ENCODE data around the gene NPAS2. TPM values are rescaled to one million over a fixed set of nuclear protein-coding genes. Genes with fewer than 3 reads are reported as not detected.

The NPAS2 gene
- polyA plus RNA-seq, 1 of the 3 experiments (the other 2 are of a cell fraction), result 58.5 TPM

DNA sequence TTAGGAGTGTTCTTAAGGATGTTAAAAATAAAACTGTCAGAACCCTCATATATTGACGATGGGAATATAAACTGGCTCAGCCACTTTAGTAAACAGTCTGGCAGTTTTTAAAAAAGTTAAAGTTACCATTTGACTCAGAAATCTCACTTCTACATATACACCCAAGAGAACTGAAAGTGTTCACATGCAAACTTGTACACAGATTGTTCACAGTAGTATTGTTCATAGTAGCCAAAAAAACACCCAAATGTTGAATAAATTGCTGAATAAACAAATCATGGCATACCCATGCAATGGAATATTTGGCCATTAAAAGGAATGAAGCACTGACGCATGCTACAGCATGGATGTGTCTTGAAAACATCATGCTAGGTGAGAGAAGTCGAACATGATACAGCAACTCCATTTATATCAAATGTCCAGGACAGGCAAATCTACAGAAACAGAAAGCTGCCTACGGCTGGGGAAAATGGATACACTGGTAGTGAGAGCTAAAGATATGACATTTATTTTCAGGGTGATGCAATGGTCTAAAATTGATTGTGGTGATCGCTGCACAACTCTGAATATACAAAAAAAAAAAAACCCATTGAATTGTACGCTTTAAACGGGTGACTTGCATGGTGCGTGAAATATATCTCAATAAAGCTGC lies 192.2 kb downstream of the NPAS2 start:
- ChIA-PET CTCF (interaction anchor here (0.6 to 2.1 kb wide), 26 partner anchors 9 to 405 kb away, joined by 3 to 22 read pairs (median 6); partner anchors contain the start of genes RPL31 and TBC1D8), POLR2A (interaction anchor here (1.0 kb wide), 1 partner anchor 10 kb away, joined by 6 read pairs; the partner anchor contains the start of gene RPL31)
- WGBS (ENCODE audit: low lambda C conversion rate), result 64% methylated on average over 8 of the region's 8 CpGs
- DNase-seq, result no peak
- H3K9me2 ChIP-seq, result no peaks in the 10 kb centered on the region
- no peak overlapping the region for H3K9ac ChIP-seq
- H3K27me3 ChIP-seq (ENCODE audit: insufficient read depth), result no peaks in the 10 kb centered on the region
- peak overlapping the region in 1 of 2 experiments; percentile 2; a peak in 1 of 4 replicates for H3K27ac ChIP-seq (ENCODE audit: low read depth in 2 of 2, low read length in 1 of 2)
- H3K4me2 ChIP-seq, result no peak overlapping the region
- peaks cover 13% of the 10 kb centered on the region for H4K20me1 ChIP-seq (ENCODE audit: insufficient read depth)
- H3K9me3 ChIP-seq, result no peaks in the 10 kb centered on the region
- H3K4me3 ChIP-seq (ENCODE audit: low read depth in 2 of 2, low read length in 1 of 2), result no peak overlapping the region
- peaks cover 44 to 51% of the 10 kb centered on the region in 2 experiments for H3K36me3 ChIP-seq (replicated peaks in 1 of 2; ENCODE audit: control insufficient read depth in 1 of 2, insufficient read depth in 2 of 2, low read length in 1 of 2)
- no peak for TF ChIP-seq SMC3 (IDR thresholded peaks at IDR 0.05; ENCODE audit: low read depth, low read length)
- TF ChIP-seq, protein P1, sequence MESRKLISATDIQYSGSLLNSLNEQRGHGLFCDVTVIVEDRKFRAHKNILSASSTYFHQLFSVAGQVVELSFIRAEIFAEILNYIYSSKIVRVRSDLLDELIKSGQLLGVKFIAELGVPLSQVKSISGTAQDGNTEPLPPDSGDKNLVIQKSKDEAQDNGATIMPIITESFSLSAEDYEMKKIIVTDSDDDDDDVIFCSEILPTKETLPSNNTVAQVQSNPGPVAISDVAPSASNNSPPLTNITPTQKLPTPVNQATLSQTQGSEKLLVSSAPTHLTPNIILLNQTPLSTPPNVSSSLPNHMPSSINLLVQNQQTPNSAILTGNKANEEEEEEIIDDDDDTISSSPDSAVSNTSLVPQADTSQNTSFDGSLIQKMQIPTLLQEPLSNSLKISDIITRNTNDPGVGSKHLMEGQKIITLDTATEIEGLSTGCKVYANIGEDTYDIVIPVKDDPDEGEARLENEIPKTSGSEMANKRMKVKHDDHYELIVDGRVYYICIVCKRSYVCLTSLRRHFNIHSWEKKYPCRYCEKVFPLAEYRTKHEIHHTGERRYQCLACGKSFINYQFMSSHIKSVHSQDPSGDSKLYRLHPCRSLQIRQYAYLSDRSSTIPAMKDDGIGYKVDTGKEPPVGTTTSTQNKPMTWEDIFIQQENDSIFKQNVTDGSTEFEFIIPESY (IDR thresholded peaks at IDR 0.05; ENCODE audit: borderline replicate concordance, low read depth), result no peak
- TF ChIP-seq NRF1 (IDR thresholded peaks at IDR 0.05; ENCODE audit: low read depth, low read length), result no peak
- no peaks in the 10 kb centered on the region for H3K79me2 ChIP-seq (ENCODE audit: insufficient read depth)
- no peaks in the 10 kb centered on the region; a peak in 1 of 4 replicates for H3K4me1 ChIP-seq (ENCODE audit: control insufficient read depth in 1 of 2, insufficient read depth in 2 of 2, low read depth in 1 of 2, low read length in 1 of 2)
- H3F3A ChIP-seq (replicated peaks; ENCODE audit: insufficient read depth), result peaks cover 49% of the 10 kb centered on the region
- no peak overlapping the region for H2AFZ ChIP-seq (ENCODE audit: low read depth)

GRCh38 chr2:101012706-101013181 lies 192.8 kb downstream of the NPAS2 start:
- CTCF ChIA-PET, result interaction anchor here (0.6 to 2.1 kb wide), 26 partner anchors 9 to 405 kb away, joined by 3 to 22 read pairs (median 6); partner anchors contain the start of genes RPL31 and TBC1D8
- POLR2A ChIA-PET, result interaction anchor here (1.0 kb wide), 1 partner anchor 11 kb away, joined by 6 read pairs; the partner anchor contains the start of gene RPL31
- H3K27me3 ChIP-seq (ENCODE audit: insufficient read depth), result no peaks in the 10 kb centered on the region
- no peak overlapping the region for H3K27ac ChIP-seq (ENCODE audit: low read depth in 2 of 2, low read length in 1 of 2)
- peak; percentile 45 for DNase-seq
- WGBS (ENCODE audit: low lambda C conversion rate), result 24% methylated on average over 5 of the region's 5 CpGs
- H2AFZ ChIP-seq (ENCODE audit: low read depth), result no peak overlapping the region
- H3K9me3 ChIP-seq, result no peaks in the 10 kb centered on the region
- H3K79me2 ChIP-seq (ENCODE audit: insufficient read depth), result no peaks in the 10 kb centered on the region
- H3K36me3 ChIP-seq (replicated peaks in 1 of 2; ENCODE audit: control insufficient read depth in 1 of 2, insufficient read depth in 2 of 2, low read length in 1 of 2), result peaks cover 39 to 46% of the 10 kb centered on the region in 2 experiments
- H3K9me2 ChIP-seq, result no peaks in the 10 kb centered on the region
- H3K4me1 ChIP-seq (ENCODE audit: control insufficient read depth in 1 of 2, insufficient read depth in 2 of 2, low read depth in 1 of 2, low read length in 1 of 2), result no peaks in the 10 kb centered on the region; a peak in 1 of 4 replicates
- H3F3A ChIP-seq (replicated peaks; ENCODE audit: insufficient read depth), result peaks cover 46% of the 10 kb centered on the region
- H3K4me2 ChIP-seq, result no peak overlapping the region
- no peak overlapping the region for H3K9ac ChIP-seq
- H4K20me1 ChIP-seq (ENCODE audit: insufficient read depth), result peaks cover 13% of the 10 kb centered on the region; the same call in 1 of the 2 replicates
- no peak overlapping the region for H3K4me3 ChIP-seq (ENCODE audit: low read depth in 2 of 2, low read length in 1 of 2)
- TF ChIP-seq GATA2 (CRISPR knock-in tag; IDR thresholded peaks at IDR 0.05), result no peak
- TF ChIP-seq, protein P2, sequence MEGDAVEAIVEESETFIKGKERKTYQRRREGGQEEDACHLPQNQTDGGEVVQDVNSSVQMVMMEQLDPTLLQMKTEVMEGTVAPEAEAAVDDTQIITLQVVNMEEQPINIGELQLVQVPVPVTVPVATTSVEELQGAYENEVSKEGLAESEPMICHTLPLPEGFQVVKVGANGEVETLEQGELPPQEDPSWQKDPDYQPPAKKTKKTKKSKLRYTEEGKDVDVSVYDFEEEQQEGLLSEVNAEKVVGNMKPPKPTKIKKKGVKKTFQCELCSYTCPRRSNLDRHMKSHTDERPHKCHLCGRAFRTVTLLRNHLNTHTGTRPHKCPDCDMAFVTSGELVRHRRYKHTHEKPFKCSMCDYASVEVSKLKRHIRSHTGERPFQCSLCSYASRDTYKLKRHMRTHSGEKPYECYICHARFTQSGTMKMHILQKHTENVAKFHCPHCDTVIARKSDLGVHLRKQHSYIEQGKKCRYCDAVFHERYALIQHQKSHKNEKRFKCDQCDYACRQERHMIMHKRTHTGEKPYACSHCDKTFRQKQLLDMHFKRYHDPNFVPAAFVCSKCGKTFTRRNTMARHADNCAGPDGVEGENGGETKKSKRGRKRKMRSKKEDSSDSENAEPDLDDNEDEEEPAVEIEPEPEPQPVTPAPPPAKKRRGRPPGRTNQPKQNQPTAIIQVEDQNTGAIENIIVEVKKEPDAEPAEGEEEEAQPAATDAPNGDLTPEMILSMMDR (IDR thresholded peaks at IDR 0.05), result peak; percentile 90
- TF ChIP-seq IRF3 (IDR thresholded peaks at IDR 0.05; ENCODE audit: low read depth, low read length), result no peak
- no peak for TF ChIP-seq YY1 (IDR thresholded peaks at IDR 0.05; ENCODE audit: low read depth)
- no peak for TF ChIP-seq FOXM1 (IDR thresholded peaks at IDR 0.05; ENCODE audit: low read depth)
- TF ChIP-seq GABPA (IDR thresholded peaks at IDR 0.05; ENCODE audit: low read depth), result no peak
- TF ChIP-seq MXI1 (IDR thresholded peaks at IDR 0.05; ENCODE audit: low read depth, low read length), result no peak
- TF ChIP-seq EP300 (IDR thresholded peaks at IDR 0.05; ENCODE audit: borderline replicate concordance in 1 of 2, low read depth in 1 of 2, low read length in 1 of 2), result no peak
- no peak for TF ChIP-seq RFX5 (IDR thresholded peaks at IDR 0.05; ENCODE audit: low read length)
- no peak for TF ChIP-seq SIN3A (IDR thresholded peaks at IDR 0.05; ENCODE audit: borderline replicate concordance, low read depth, low read length)
- TF ChIP-seq JUND (IDR thresholded peaks at IDR 0.05), result no peak
- TF ChIP-seq NFIC (IDR thresholded peaks at IDR 0.05; ENCODE audit: borderline replicate concordance), result no peak
- no peak for TF ChIP-seq RCOR1 (IDR thresholded peaks at IDR 0.05; ENCODE audit: low read length)
- no peak; the same call in 1 of the 2 replicates for TF ChIP-seq POLR2AphosphoS5 (IDR thresholded peaks at IDR 0.05; ENCODE audit: low read depth, low read length)
- no peak for TF ChIP-seq FOSL2 (IDR thresholded peaks at IDR 0.05; ENCODE audit: borderline replicate concordance, low read depth)
- TF ChIP-seq MEF2A (IDR thresholded peaks at IDR 0.05; ENCODE audit: borderline replicate concordance, low read depth), result no peak
- no peak for TF ChIP-seq RXRA (IDR thresholded peaks at IDR 0.05; ENCODE audit: borderline replicate concordance, low read depth)
- no peak for TF ChIP-seq CHD2 (IDR thresholded peaks at IDR 0.05; ENCODE audit: low read length, partially characterized antibody)
- TF ChIP-seq NRF1 (IDR thresholded peaks at IDR 0.05; ENCODE audit: low read depth, low read length), result no peak

Data from SK-N-SH (cell line).